Spleen (tissue), 11 donors: Measurements from ENCODE around the gene ITPR1. TPM values are rescaled to one million over a fixed set of nuclear protein-coding genes. Genes with fewer than 3 reads are reported as not detected.

Source experiments
- DNase-seq: peaks from one replicate; pipeline ENCODE4 v3.0.0-alpha.2; 2020
- H3K27ac ChIP-seq, 8 donors: fragments of 200-600 bp; sonication (generic) in 7 of 8; 1 replicate in 4 of 8; 2 replicates in 4 of 8; pipeline versions ENCODE4 v1.5.0 to v1.8.0; 2016 to 2021; ENCODE audit warnings: inconsistent platforms in 4 of 8, mild to moderate bottlenecking in 4 of 8, moderate library complexity in 1 of 8
- H3K27me3 ChIP-seq, 7 donors: fragments of 200-600 bp; sonication (generic) in 6 of 7; replicated peaks in 1 of 7; 1 replicate in 4 of 7; 2 replicates in 3 of 7; pipeline versions ENCODE4 v1.5.0 to v1.8.0; 2016 to 2021; ENCODE audit warnings: inconsistent platforms in 3 of 7, mild to moderate bottlenecking in 1 of 7
- H3K36me3 ChIP-seq, 6 donors: fragments of 200-600 bp; sonication (generic) in 5 of 6; 1 replicate in 4 of 6; 2 replicates in 2 of 6; pipeline versions ENCODE4 v1.5.0 to v1.8.0; 2016 to 2021; ENCODE audit warnings: inconsistent platforms in 2 of 6
- H3K4me1 ChIP-seq, 6 donors: fragments of 200-600 bp; sonication (generic) in 5 of 6; 1 replicate in 3 of 6; 2 replicates in 3 of 6; pipeline versions ENCODE4 v1.5.0 to v1.8.0; 2016 to 2021; ENCODE audit warnings: inconsistent platforms in 3 of 6
- H3K4me3 ChIP-seq, 8 donors: fragments of 200-600 bp; sonication (generic) in 7 of 8; 1 replicate in 4 of 8; 2 replicates in 4 of 8; pipeline versions ENCODE4 v1.5.0 to v1.8.0; 2016 to 2021; ENCODE audit warnings: inconsistent platforms in 4 of 8, mild to moderate bottlenecking in 4 of 8, moderate library complexity in 2 of 8
- H3K9me3 ChIP-seq, 8 donors: fragments of 200-600 bp; sonication (generic) in 7 of 8; 1 replicate in 4 of 8; 2 replicates in 4 of 8; pipeline versions ENCODE4 v1.5.0 to v1.8.0; 2016 to 2021; ENCODE audit warnings: inconsistent platforms in 4 of 8
- CTCF ChIP-seq, 11 experiments: fragments of 200-600 bp in 7 of 11; fragments of 450-650 bp in 4 of 11; sonication (generic) in 4 of 11; IDR thresholded peaks in 8 of 11; conservative IDR thresholded peaks in 3 of 11; 1 replicate in 7 of 11; 2 replicates in 4 of 11; pipeline versions ENCODE4 v1.4.0 to v1.8.0; 2016 to 2021; ENCODE audit warnings: antibody characterized with exemption in 11 of 11, inconsistent platforms in 4 of 11, mild to moderate bottlenecking in 1 of 11
- POLR2A ChIP-seq, 3 donors: fragments of 450-650 bp; IDR thresholded peaks; one replicate each; pipeline ENCODE4 v1.5.1; 2017; ENCODE audit warnings: antibody characterized with exemption in 3 of 3, mild to moderate bottlenecking in 1 of 3
- POLR2AphosphoS5 ChIP-seq, 3 donors: sonication (generic); formaldehyde crosslinking; IDR thresholded peaks; one replicate each; pipeline ENCODE4 v1.5.1; 2017; ENCODE audit warnings: antibody characterized with exemption in 3 of 3
- WGBS, 5 donors: extraction: QIAGEN DNeasy Blood & Tissue Kit in 3 of 5; methylation state at CpG; one replicate each; pipeline versions ENCODE4 v1.1.5 to v1.1.7; 2013 to 2018; 5-methylcytosine and 5-hydroxymethylcytosine counted together
- intact Hi-C: fragments of 100-400 bp; cut with DNase I; formaldehyde crosslinking; loops from one replicate; pipeline ENCODE4 v1.15.0; 2023; ENCODE audit warnings: low total_unique reads
- polyA plus RNA-seq, 3 donors: library from polyadenylated mRNA; stranded (reverse); fragments of 200-250 nt; gene quantifications; one replicate each; pipeline ENCODE4 v1.2.1, GENCODE V29; 2013
- total RNA-seq, 7 donors: library from RNA; depleted of rRNA in 3 of 7; stranded (reverse); fragments of >200 nt in 3 of 7; fragmentation: NEBNext Ultra II Directional in 4 of 7; extraction: Animal tissue kit (Norgen Biotek cat#: 25700) in 4 of 7; gene quantifications; one replicate each; pipeline versions ENCODE4 v1.1.0 to v1.2.1, GENCODE V29; 2016 to 2021
- donor health status: healthy with polysubstance abuse.
- donor health status: DM: no; HTN: no; CAD: no; lungs with moderate emphysema.
- donor health status: DM: no; HTN: no; CAD: no.
- donor health status: Bipolar disorder and iron deficiency.
- donor health status: healthy.
- donor health status: DM: no; HTN: no; CAD: no.
- donor health status: DM: yes; HTN: yes; CAD: no.

Gene ITPR1
- total and polyA plus RNA-seq, 10 donors, result 17.5 to 194 (median 129) TPM

GRCh38 chr3:4637265-4637664, 144.1 kb downstream of the ITPR1 start:
- Histone ChIP-seq H3K27ac (no peak overlapping the region), H3K9me3 (no peaks in the 10 kb centered on the region), H3K36me3 (peaks cover 0 to 63% (median 30%) of the 10 kb centered on the region in 6 donors), H3K27me3 (no peaks in the 10 kb centered on the region), H3K4me3 (no peak overlapping the region), H3K4me1 (peaks cover 0 to 11% (median 3%) of the 10 kb centered on the region in 6 donors)
- no peak for DNase-seq
- intact Hi-C loops, result no loop called here
- 84 to 96% (median 87%) methylated on average over 2 of the region's 2 CpGs for WGBS, 5 donors
- TF ChIP-seq CTCF (IDR thresholded peaks at IDR 0.05 in 8 of 11, conservative IDR thresholded peaks at IDR 0.05 in 3 of 11), result no peak

DNA sequence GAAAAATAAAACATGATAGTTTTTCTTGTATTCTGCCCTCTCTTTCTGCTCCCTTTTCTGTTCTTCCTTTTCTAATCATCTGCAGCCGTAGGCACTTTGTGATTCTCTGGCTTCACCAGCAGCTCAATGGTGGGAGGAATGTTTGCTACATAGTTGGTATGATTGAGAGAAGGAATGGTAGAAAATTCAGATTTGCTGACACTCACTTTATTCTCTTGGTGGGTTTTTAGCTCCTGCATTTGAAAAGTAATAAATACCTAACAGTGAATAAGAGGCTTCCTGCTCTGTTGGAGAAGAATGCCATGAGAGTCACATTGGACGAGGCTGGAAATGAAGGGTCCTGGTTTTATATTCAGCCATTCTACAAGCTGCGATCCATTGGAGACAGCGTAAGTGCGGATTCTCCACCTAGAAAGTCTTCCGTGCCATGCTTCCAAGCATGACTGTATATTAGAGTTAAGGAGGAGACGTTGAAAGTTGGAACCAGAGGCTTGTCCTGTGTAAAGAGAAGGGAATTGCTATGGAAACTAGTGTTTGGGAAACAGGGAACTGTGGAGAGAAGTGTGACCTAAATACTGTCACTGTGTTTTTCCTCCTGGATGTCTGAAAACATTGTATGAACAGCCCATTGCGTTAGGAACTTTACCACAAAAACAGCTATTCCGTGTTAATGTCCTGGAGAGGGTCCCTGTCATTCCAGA, 148.9 kb downstream of the ITPR1 start:
- no peak overlapping the region for H3K4me3 ChIP-seq
- H3K27me3 ChIP-seq, result no peaks in the 10 kb centered on the region
- TF ChIP-seq POLR2AphosphoS5 (IDR thresholded peaks at IDR 0.05), result no peak
- no peak for TF ChIP-seq POLR2A (IDR thresholded peaks at IDR 0.05)
- no peak for TF ChIP-seq CTCF (IDR thresholded peaks at IDR 0.05 in 8 of 11, conservative IDR thresholded peaks at IDR 0.05 in 3 of 11)
- H3K36me3 ChIP-seq, result peaks cover 5 to 97% (median 68%) of the 10 kb centered on the region in 6 donors
- H3K27ac ChIP-seq, result no peak overlapping the region
- H3K4me1 ChIP-seq, result no peaks in the 10 kb centered on the region
- no peak for DNase-seq
- no peaks in the 10 kb centered on the region for H3K9me3 ChIP-seq
- 94 to 97% (median 96%) methylated on average over 9 of the region's 9 CpGs for WGBS, 5 donors
- intact Hi-C loops, result no loop called here

DNA sequence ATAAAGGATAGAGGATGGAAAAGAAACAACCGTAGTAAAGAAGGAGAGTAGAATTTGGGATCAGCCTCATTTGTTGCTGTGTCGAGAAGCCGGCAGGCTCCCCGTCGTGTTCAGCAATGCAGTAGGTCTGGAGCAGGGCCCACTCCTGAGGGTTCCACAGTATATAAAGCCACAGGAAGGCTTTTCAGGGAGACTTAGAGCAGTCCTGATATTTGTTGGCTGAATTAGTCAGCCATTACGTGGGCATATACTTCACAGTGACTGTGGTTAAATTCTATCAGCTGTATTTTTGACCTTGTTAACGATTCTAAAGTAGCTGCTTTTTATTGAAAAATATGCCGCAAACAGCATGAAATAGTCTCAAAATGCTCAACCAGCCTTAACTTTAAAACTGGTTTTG, 149.5 kb downstream of the ITPR1 start:
- no peak for DNase-seq
- intact Hi-C loops, result no loop called here
- Histone ChIP-seq H3K27ac (no peak overlapping the region), H3K4me1 (no peaks in the 10 kb centered on the region), H3K4me3 (no peak overlapping the region), H3K36me3 (peaks cover 5 to 98% (median 74%) of the 10 kb centered on the region in 6 donors), H3K27me3 (no peaks in the 10 kb centered on the region), H3K9me3 (no peaks in the 10 kb centered on the region)
- 90 to 96% (median 93%) methylated on average over 8 of the region's 8 CpGs for WGBS, 5 donors
- TF ChIP-seq POLR2AphosphoS5 (IDR thresholded peaks at IDR 0.05) (no peak), POLR2A (IDR thresholded peaks at IDR 0.05) (no peak), CTCF (IDR thresholded peaks at IDR 0.05 in 8 of 11, conservative IDR thresholded peaks at IDR 0.05 in 3 of 11) (no peak)

DNA sequence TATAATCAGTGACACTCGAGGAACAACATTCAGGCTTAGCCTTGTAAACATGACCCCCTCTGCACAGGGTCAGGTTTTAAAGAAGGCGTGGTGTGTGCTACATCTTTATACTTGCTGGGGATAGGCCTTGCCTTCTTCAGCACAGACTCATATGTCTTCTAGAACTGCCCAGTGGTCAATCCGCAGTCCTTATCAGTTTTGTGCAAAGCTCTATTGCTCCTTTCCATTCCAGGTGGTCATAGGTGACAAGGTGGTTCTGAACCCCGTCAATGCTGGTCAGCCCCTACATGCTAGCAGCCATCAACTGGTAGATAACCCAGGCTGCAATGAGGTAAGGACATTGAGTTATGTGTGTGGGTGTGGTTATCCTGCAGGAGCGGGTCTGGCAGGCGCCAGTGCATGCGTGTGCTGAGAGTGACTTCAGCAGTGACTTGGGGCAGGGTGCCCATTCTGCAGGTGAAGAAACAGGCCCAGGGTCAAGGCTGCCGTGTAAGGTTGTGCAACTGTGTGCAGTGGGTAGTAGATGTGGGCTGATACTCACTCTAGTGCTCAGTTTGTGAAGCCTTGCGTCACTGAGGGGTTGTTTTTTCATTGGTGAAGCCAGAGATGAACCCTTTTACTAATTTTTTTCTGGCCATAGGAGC, 150.9 kb downstream of the ITPR1 start:
- peaks cover 5 to 100% (median 80%) of the 10 kb centered on the region in 6 donors for H3K36me3 ChIP-seq
- H3K27ac ChIP-seq, result no peak overlapping the region
- H3K4me3 ChIP-seq, result no peak overlapping the region
- H3K4me1 ChIP-seq, result no peaks in the 10 kb centered on the region
- TF ChIP-seq CTCF (IDR thresholded peaks at IDR 0.05 in 8 of 11, conservative IDR thresholded peaks at IDR 0.05 in 3 of 11) (no peak), POLR2AphosphoS5 (IDR thresholded peaks at IDR 0.05) (no peak), POLR2A (IDR thresholded peaks at IDR 0.05) (no peak)
- intact Hi-C loops, result no loop called here
- no peak for DNase-seq
- no peaks in the 10 kb centered on the region for H3K9me3 ChIP-seq
- WGBS, 5 donors, result 86 to 96% (median 91%) methylated on average over 9 of the region's 9 CpGs
- no peaks in the 10 kb centered on the region for H3K27me3 ChIP-seq
